Middle frontal gyrus (tissue), 1 donor: Measurements from ENCODE around the gene ADCK2.

ENCODE experiments used
- DNase-seq: peaks from one replicate; pipeline ENCODE4 v3.0.0-alpha.2; 2015; ENCODE audit warnings: low spot score; ENCODE audit errors: extremely low spot score

ADCK2 gene

GRCh38 chr7:140744005-140744404 lies 71.3 kb downstream of the ADCK2 start:
- DNase-seq, result no peak
